Ovary (tissue), 9 donors: Measurements from ENCODE around the gene CRACDL. TPM values are rescaled to one million over a fixed set of nuclear protein-coding genes. Genes with fewer than 3 reads are reported as not detected.

Source experiments
- DNase-seq, 5 donors: peaks; one replicate each; pipeline ENCODE4 v3.0.0-alpha.2; 2019 to 2020
- H3K27ac ChIP-seq, 2 donors: fragments of 200-600 bp; one replicate each; pipeline versions ENCODE4 v1.5.1 to v1.8.0; 2019 to 2022
- H3K27me3 ChIP-seq: fragments of 200-600 bp; one replicate; pipeline ENCODE4 v1.8.0; 2022
- H3K36me3 ChIP-seq: fragments of 200-600 bp; sonication (generic); one replicate; pipeline ENCODE4 v1.5.1; 2019
- H3K4me1 ChIP-seq: one replicate; pipeline ENCODE4 v1.8.1; 2013; ENCODE audit warnings: mild to moderate bottlenecking, moderate library complexity; ENCODE audit not compliant: insufficient read depth
- H3K4me3 ChIP-seq: fragments of 200-600 bp; sonication (generic); one replicate; pipeline ENCODE4 v1.5.1; 2017
- H3K9me3 ChIP-seq, 2 donors: fragments of 200-600 bp in 1 of 2; sonication (generic) in 1 of 2; one replicate each; pipeline versions ENCODE4 v1.5.1 to v1.8.1; 2013 to 2019; ENCODE audit warnings: mild to moderate bottlenecking in 1 of 2, moderate library complexity in 1 of 2
- CTCF ChIP-seq, 3 donors: fragments of 450-650 bp in 2 of 3; fragments of 200-600 bp in 1 of 3; IDR thresholded peaks; one replicate each; pipeline versions ENCODE4 v1.5.1 to v1.8.0; 2016 to 2022; ENCODE audit warnings: antibody characterized with exemption in 3 of 3, mild to moderate bottlenecking in 1 of 3
- EP300 ChIP-seq: sonication (generic); formaldehyde crosslinking; IDR thresholded peaks from one replicate; pipeline ENCODE4 v1.6.1; 2017; ENCODE audit warnings: antibody characterized with exemption
- POLR2A ChIP-seq: fragments of 450-650 bp; IDR thresholded peaks from one replicate; pipeline ENCODE4 v1.6.1; 2017; ENCODE audit warnings: antibody characterized with exemption, mild to moderate bottlenecking, moderate library complexity
- WGBS, 3 donors: extraction: QIAGEN DNeasy Blood & Tissue Kit in 1 of 3; methylation state at CpG; one replicate each; pipeline versions ENCODE4 v1.1.5 to v1.1.7; 2013 to 2017; 5-methylcytosine and 5-hydroxymethylcytosine counted together
- intact Hi-C, 4 donors: fragments of 100-400 bp; cut with DNase I; formaldehyde crosslinking; loops; one replicate each; pipeline versions ENCODE4 v1.11.0 to v1.15.1; 2022 to 2023
- polyA plus RNA-seq, 2 donors: library from polyadenylated mRNA; stranded (reverse); fragments of 200-250 nt in 1 of 2; fragments of 350-450 nt in 1 of 2; fragmentation: Illumina TruSeq in 1 of 2; extraction: RNeasy Lipid Tissue Mini Kit (QIAGEN cat#74804) in 1 of 2; gene quantifications; one replicate each; pipeline ENCODE4 v1.2.3, GENCODE V29; 2013 to 2014
- total RNA-seq, 7 donors: library from RNA; depleted of rRNA in 2 of 7; stranded (reverse); fragments of >200 nt in 2 of 7; fragmentation: NEBNext Ultra II Directional in 3 of 7; extraction: Animal tissue kit (Norgen Biotek cat#: 25700) in 3 of 7; gene quantifications; one replicate each; pipeline versions ENCODE4 v1.1.0 to v1.2.4, GENCODE V29; 2016 to 2023
- donor health status: DM: no; HTN: no; CAD: no; lungs with moderate emphysema.
- donor health status: DM: no; HTN: no; CAD: no.
- donor health status: Bipolar disorder and iron deficiency.
- donor health status: DM: yes; HTN: yes; CAD: no.
- donor health status: DM: no; HTN: no; CAD: no.
- donor health status: DM: yes; HTN: yes; CAD: no.

Gene CRACDL
- total and polyA plus RNA-seq, 9 donors, result 1.2 to 22.4 (median 2.7) TPM

DNA sequence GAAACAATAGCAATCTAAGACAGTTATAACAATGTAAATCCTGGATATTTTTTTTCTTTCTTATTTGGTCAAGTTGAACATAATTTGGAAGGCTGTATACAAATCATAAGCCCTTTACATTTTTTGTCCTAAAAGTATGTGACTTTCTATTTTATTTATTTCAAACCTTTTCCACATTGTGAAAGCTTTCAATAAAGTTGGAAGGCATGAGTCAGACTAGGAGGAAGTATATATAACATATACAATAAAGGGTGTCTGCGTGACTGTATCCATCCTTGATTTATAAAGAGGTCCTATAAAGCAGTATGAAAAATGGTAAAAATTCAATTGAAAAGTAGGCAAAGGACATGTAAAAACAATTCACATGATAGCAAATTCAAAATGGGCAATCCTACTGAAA lies 44.4 kb downstream of the CRACDL start:
- WGBS, 3 donors, result 89 to 94% (median 91%) methylated on average over 1 of the region's 1 CpG
- no peak for DNase-seq

GRCh38 chr2:98886066-98886554 lies 49.9 kb downstream of the CRACDL start:
- TF ChIP-seq CTCF (IDR thresholded peaks at IDR 0.05) (no peak), EP300 (no peak), POLR2A (no peak)
- Histone ChIP-seq H3K27me3 (no peaks in the 10 kb centered on the region), H3K4me3 (no peak overlapping the region), H3K36me3 (no peaks in the 10 kb centered on the region), H3K9me3 (peaks cover 0 to 6% of the 10 kb centered on the region in 2 donors), H3K27ac (no peak overlapping the region), H3K4me1 (no peaks in the 10 kb centered on the region)
- no peak for DNase-seq
- WGBS, 3 donors, result 95 to 96% (median 95%) methylated on average over 2 of the region's 2 CpGs
- intact Hi-C loops, result no loop called here

More for the DNA sequence above, 44.4 kb downstream of the CRACDL start:
- TF ChIP-seq EP300, result no peak
- TF ChIP-seq CTCF (IDR thresholded peaks at IDR 0.05), result no peak
- no peak for TF ChIP-seq POLR2A
- Histone ChIP-seq H3K9me3 (no peaks in the 10 kb centered on the region), H3K36me3 (no peaks in the 10 kb centered on the region), H3K27me3 (no peaks in the 10 kb centered on the region), H3K4me3 (no peak overlapping the region), H3K27ac (no peak overlapping the region), H3K4me1 (no peaks in the 10 kb centered on the region)
- intact Hi-C loops, result no loop called here

DNA sequence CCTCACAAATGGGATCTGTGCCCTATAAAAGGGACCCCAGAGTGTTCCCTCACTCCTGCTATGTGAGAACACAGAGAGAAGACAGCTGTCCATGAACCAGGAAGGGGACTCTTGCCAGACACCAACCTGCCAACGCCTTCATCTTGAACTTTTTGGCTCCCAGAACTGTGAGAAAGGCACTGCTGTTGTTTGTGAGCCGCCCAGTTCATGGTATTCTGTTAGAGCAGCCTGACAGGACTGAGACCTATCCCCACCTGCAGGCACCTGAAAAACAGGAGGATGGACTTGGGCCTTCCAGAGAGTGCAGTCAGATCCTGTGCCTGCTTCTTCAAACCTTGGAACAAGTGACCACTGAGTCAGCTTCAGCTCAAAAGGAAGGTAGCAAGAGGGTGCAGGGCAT lies 51.4 kb downstream of the CRACDL start:
- WGBS, 3 donors, result 90 to 93% (median 92%) methylated on average over 2 of the region's 2 CpGs
- H3K27me3 ChIP-seq, result no peaks in the 10 kb centered on the region

GRCh38 chr2:98883780-98884211 lies 52.2 kb downstream of the CRACDL start:
- H3K36me3 ChIP-seq, result no peaks in the 10 kb centered on the region
- intact Hi-C loops, result no loop called here
- H3K27me3 ChIP-seq, result no peaks in the 10 kb centered on the region
- DNase-seq, result no peak
- TF ChIP-seq CTCF (IDR thresholded peaks at IDR 0.05) (no peak), EP300 (no peak), POLR2A (no peak)
- H3K9me3 ChIP-seq, result peaks cover 0 to 6% of the 10 kb centered on the region in 2 donors
- no peaks in the 10 kb centered on the region for H3K4me1 ChIP-seq
- no peak overlapping the region for H3K27ac ChIP-seq
- H3K4me3 ChIP-seq, result no peak overlapping the region
- 70 to 74% (median 72%) methylated on average over 10 of the region's 10 CpGs for WGBS, 3 donors

More for the DNA sequence above, 51.4 kb downstream of the CRACDL start:
- Histone ChIP-seq H3K27ac (no peak overlapping the region), H3K4me3 (no peak overlapping the region), H3K9me3 (peaks cover 0 to 6% of the 10 kb centered on the region in 2 donors), H3K4me1 (no peaks in the 10 kb centered on the region), H3K36me3 (no peaks in the 10 kb centered on the region)
- intact Hi-C loops, result no loop called here
- no peak for DNase-seq
- no peak for TF ChIP-seq EP300
- TF ChIP-seq POLR2A, result no peak
- TF ChIP-seq CTCF (IDR thresholded peaks at IDR 0.05), result no peak
